Activated naive CD4-positive, alpha-beta T cell treated with anti-CD3 and anti-CD28 coated beads for 36 hours (primary cell): ENCODE measurements around the gene DPP4. TPM values are rescaled to one million over a fixed set of nuclear protein-coding genes. Genes with fewer than 3 reads are reported as not detected.
A peak's percentile ranks its signal among the peaks of the same experiment; 100 is the strongest.

ENCODE experiments used
- CTCF ChIA-PET: fragments of 350-600 bp; sonication (Branson Sonifier 250); formaldehyde crosslinking; loops from one replicate; lab custom pipeline; 2021; ENCODE audit warnings: antibody characterized with exemption; lab: Charles Lee
- DNase-seq: peaks from one replicate; pipeline ENCODE4 v3.0.0-alpha.2; 2020
- H3K27ac Mint-ChIP-seq: one replicate; pipeline ENCODE4 v1.8.0; 2021; ENCODE audit warnings: mild to moderate bottlenecking, mixed read lengths
- H3K27me3 Mint-ChIP-seq: one replicate; pipeline ENCODE4 v1.8.0; 2021; ENCODE audit warnings: low read depth, mixed read lengths
- H3K36me3 Mint-ChIP-seq: one replicate; pipeline ENCODE4 v1.8.0; 2021; ENCODE audit warnings: low read depth, mixed read lengths
- H3K4me1 Mint-ChIP-seq: one replicate; pipeline ENCODE4 v1.8.0; 2021; ENCODE audit warnings: low read depth, mixed read lengths
- H3K4me3 Mint-ChIP-seq: one replicate; pipeline ENCODE4 v1.8.0; 2021; ENCODE audit warnings: mild to moderate bottlenecking, moderate library complexity, mixed read lengths
- H3K9me3 Mint-ChIP-seq: one replicate; pipeline ENCODE4 v1.8.0; 2021; ENCODE audit warnings: mixed read lengths
- intact Hi-C: fragments of 100-400 bp; cut with micrococcal nuclease; formaldehyde crosslinking; loops from one replicate; pipeline ENCODE4 v1.15.1; 2023
- total RNA-seq, 2 experiments: library from RNA; stranded (reverse); gene quantifications; one replicate each; pipeline ENCODE4 v1.2.3, GENCODE V29; 2021

Gene DPP4
- total RNA-seq, 2 experiments from 2014 or later = 11.9 to 12.9 TPM

DNA sequence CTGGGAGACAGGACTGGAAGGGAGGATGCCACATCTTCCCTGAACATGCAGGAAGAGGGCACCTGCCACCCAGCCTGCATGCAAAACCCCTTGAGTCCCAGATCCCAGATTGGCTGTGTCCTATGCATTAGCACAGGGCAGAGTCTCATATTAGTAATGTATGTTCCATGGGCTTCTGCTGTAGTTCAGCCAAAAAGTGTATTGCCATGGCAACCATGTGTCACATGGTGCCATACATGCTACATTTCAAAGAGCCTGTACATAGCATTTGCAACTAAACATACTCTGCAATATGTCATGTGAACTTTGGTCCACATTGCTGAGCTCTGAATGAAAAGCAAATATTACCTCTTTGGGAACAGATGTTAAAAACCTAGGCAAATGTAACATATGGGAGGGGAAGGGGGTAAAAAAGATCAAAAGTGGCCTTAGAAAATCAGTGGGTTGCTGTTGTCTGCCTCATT, 78.4 kb downstream of the DPP4 start:
- CTCF ChIA-PET = interaction anchor here (0.7 to 1.6 kb wide), 10 partner anchors 9 to 130 kb away, joined by 3 to 11 read pairs (median 4); partner anchors contain the start of gene DPP4
- Mint-ChIP-seq H3K4me3 (peak overlapping the region; percentile 70), H3K36me3 (peaks cover 12% of the 10 kb centered on the region), H3K27me3 (no peaks in the 10 kb centered on the region), H3K9me3 (no peaks in the 10 kb centered on the region), H3K4me1 (peaks cover 53% of the 10 kb centered on the region), H3K27ac (peak overlapping the region; percentile 79)
- intact Hi-C loops = no loop called here
- DNase-seq = peak; percentile 43

DNA sequence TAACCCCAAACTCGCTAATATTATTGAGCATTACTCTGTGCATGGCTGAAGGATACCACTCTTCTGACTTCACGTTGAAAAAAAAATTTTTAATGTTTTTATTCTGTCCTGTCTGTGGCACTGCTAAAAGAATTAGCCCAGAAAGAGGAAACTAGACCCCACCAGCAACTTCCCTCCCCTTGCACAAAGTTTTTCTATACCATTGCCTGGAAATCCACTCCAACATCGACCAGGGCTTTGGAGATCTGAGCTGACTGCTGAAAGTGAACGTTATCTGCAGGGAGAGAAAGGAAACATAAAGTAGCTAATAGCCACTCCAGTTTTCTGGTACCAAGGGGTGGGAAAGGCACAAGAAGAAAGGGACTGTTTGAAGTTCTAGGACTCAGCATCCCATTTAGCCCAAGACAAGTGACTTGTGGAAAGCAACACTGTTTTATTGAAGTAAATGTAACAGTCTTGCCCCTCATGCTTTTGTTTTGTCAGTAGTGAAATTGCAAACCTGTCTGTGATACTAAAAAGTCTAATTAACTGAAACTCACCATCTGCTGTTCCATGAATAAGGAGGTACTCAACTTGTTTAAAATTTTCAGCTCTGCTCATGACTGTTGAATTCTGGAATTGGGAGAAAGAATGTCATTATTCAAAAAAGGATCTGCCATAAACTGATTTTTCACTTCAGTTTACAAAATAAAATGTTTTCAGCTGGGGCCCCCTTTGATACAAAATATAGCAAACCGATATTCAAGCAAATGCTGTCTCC, 79.1 kb downstream of the DPP4 start:
- Mint-ChIP-seq H3K4me3 (peak overlapping the region; percentile 70), H3K36me3 (peaks cover 9% of the 10 kb centered on the region), H3K27me3 (no peaks in the 10 kb centered on the region), H3K9me3 (no peaks in the 10 kb centered on the region), H3K27ac (peak overlapping the region; percentile 79), H3K4me1 (peaks cover 53% of the 10 kb centered on the region)
- CTCF ChIA-PET = interaction anchor here (0.8 to 1.6 kb wide), 5 partner anchors 10 to 128 kb away, joined by 3 to 7 read pairs (median 4); no protein-coding TSS in a partner anchor
- intact Hi-C loops = loop anchor here (5.0 kb wide), 2 partner anchors 127 to 322 kb away; partner anchors contain the start of gene IFIH1
- no peak for DNase-seq

DNA sequence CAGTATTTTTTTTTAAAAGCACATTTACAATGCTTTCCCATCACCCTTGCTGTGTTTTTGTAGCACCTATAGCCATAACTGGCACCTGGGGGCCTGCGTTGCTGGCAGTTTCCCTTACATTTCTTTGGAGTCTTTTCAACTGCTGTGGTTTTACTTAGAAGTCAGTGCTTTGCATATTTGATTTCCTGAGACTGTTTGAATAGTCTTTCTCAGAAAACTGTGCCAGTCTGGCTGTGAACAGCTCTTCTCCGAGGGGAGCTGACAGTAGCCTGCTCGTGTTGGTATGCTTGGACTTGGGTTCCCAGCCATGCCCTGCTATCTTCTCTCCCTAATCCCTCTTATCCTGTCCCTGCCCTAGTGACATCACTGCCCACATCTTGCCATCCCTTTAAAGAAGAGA, 81.5 kb downstream of the DPP4 start:
- H3K27ac Mint-ChIP-seq = peak overlapping the region; percentile 97
- H3K4me1 Mint-ChIP-seq = peaks cover 49% of the 10 kb centered on the region
- intact Hi-C loops = loop anchor here (1.0 to 5.0 kb wide), 10 partner anchors 11 to 325 kb away; partner anchors contain the start of gene IFIH1
- peak overlapping the region; percentile 78 for H3K4me3 Mint-ChIP-seq
- H3K27me3 Mint-ChIP-seq = no peaks in the 10 kb centered on the region
- H3K9me3 Mint-ChIP-seq = no peaks in the 10 kb centered on the region
- CTCF ChIA-PET = interaction anchor here (0.7 to 2.4 kb wide), 11 partner anchors 9 to 132 kb away, joined by 3 to 7 read pairs (median 4); partner anchors contain the start of gene DPP4
- peaks cover 4% of the 10 kb centered on the region for H3K36me3 Mint-ChIP-seq
- peak; percentile 80 for DNase-seq

DNA sequence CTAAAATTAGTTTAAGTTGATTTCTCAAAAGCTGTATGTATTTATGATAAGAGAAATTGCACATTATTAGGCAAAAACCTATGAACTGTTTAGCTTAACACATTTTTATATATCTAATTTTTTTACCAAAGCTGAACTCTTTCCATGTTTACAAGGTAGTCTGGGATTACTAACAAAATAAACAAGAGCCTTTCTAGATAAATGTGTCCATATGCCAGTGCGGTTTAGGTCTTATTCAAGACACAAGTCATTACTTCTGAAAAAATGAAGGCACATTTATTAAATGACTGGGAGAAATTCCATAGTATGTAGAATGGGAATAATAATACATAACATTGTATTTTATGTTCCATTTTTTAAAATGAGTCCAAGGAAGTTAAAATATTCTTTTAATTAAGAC, 82.0 kb downstream of the DPP4 start:
- DNase-seq = no peak
- peaks cover 4% of the 10 kb centered on the region for H3K36me3 Mint-ChIP-seq
- no peak overlapping the region for H3K4me3 Mint-ChIP-seq
- H3K27ac Mint-ChIP-seq = peak overlapping the region; percentile 97
- peaks cover 49% of the 10 kb centered on the region for H3K4me1 Mint-ChIP-seq
- no peaks in the 10 kb centered on the region for H3K9me3 Mint-ChIP-seq
- no peaks in the 10 kb centered on the region for H3K27me3 Mint-ChIP-seq
- CTCF ChIA-PET = interaction anchor here (0.7 to 2.4 kb wide), 9 partner anchors 10 to 132 kb away, joined by 3 to 7 read pairs (median 4); partner anchors contain the start of gene DPP4
- intact Hi-C loops = loop anchor here (1.0 to 5.0 kb wide), 10 partner anchors 11 to 325 kb away; partner anchors contain the start of gene IFIH1

DNA sequence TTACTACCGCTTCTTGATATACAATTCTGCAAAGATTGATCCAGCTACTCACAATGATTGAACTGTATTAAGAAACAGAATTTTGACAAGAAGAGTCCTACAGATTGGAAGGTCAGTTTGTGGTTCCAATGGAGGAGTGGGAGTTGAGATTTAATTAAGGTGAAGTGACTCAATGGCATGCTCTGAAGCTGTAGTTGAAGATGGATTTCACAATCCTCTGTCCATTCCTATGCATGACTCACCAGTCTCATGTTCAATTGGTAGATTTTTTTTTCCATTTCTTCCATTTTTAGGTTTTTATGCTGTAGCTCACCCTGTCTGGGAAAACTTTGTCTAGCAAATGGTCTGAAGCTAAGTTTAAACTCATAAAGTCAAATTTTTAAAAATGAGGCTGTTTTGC, 83.3 kb downstream of the DPP4 start:
- intact Hi-C loops = loop anchor here (5.0 kb wide), 2 partner anchors 132 to 327 kb away; partner anchors contain the start of gene IFIH1
- H3K27me3 Mint-ChIP-seq = no peaks in the 10 kb centered on the region
- peaks cover 4% of the 10 kb centered on the region for H3K36me3 Mint-ChIP-seq
- no peak for DNase-seq
- CTCF ChIA-PET = interaction anchor here (2.4 kb wide), 1 partner anchor 38 kb away, joined by 7 read pairs; no protein-coding TSS in a partner anchor
- peaks cover 41% of the 10 kb centered on the region for H3K4me1 Mint-ChIP-seq
- no peak overlapping the region for H3K27ac Mint-ChIP-seq
- H3K4me3 Mint-ChIP-seq = no peak overlapping the region
- H3K9me3 Mint-ChIP-seq = no peaks in the 10 kb centered on the region

DNA sequence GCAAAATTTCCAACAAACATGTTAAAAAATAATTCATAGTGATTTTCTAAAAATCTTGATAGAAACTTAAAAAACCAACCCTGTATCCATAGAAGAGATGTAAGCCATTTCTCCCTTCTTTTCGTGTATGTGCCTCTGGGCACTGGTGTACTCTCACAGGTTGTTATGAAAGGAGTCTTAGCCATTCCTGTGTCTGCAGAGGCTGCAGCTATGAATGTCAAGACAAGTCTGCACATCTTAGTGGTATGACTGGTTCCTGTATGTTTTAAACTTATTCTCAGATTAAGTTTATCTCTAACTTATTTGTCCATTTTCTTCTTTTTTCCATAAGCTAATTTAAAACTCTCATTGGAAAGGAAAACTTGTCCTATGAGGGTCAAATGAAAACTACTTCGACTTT, 84.0 kb downstream of the DPP4 start:
- H3K9me3 Mint-ChIP-seq = no peaks in the 10 kb centered on the region
- H3K27me3 Mint-ChIP-seq = no peaks in the 10 kb centered on the region
- peaks cover 34% of the 10 kb centered on the region for H3K4me1 Mint-ChIP-seq
- no peak for DNase-seq
- no peak overlapping the region for H3K4me3 Mint-ChIP-seq
- peaks cover 4% of the 10 kb centered on the region for H3K36me3 Mint-ChIP-seq
- CTCF ChIA-PET = no interaction called here
- H3K27ac Mint-ChIP-seq = no peak overlapping the region
- intact Hi-C loops = loop anchor here (5.0 kb wide), 2 partner anchors 132 to 327 kb away; partner anchors contain the start of gene IFIH1

DNA sequence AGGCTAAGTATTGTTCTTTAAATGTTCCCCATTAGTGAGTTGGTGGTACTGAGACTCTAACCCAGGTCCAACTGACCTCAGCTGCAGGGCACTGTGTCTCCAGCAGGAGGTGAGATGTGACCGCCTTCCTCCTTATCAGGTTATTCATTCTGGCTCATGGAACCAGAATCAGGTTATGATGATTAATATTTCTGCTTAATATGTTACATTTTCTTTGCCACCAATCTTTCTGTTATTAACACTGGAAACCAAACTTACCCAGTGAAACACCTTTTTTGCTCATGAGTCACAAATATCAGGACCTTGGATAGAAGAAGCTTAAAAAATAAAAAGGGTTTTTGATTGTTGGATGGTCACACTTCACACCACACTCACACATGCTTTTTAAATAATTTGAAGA, 85.4 kb downstream of the DPP4 start:
- Mint-ChIP-seq H3K27ac (no peak overlapping the region), H3K9me3 (no peaks in the 10 kb centered on the region), H3K27me3 (no peaks in the 10 kb centered on the region), H3K4me3 (no peak overlapping the region), H3K4me1 (peaks cover 21% of the 10 kb centered on the region), H3K36me3 (peaks cover 4% of the 10 kb centered on the region)
- intact Hi-C loops = no loop called here
- DNase-seq = no peak
- CTCF ChIA-PET = interaction anchor here (0.8 kb wide), 1 partner anchor 35 kb away, joined by 4 read pairs; no protein-coding TSS in a partner anchor

DNA sequence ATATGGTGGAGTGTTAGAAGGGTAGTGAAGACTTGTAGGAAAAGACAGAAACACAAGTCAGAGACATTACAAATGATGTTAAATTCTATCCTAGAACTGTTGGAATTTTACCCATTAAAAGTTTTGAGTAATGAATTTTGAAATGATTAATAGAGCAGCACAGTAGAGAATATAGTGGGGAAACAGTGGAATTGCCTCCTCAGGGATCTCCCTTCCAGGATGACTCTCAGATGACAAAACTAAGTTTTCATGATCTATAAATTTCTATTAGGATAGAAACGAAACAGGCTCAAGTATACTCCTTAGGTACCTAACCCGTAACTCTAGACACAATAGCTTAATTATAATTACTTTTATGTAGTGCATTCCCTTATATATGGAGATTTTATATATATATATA, 86.7 kb downstream of the DPP4 start:
- Mint-ChIP-seq H3K4me1 (peaks cover 12% of the 10 kb centered on the region), H3K27ac (no peak overlapping the region), H3K27me3 (no peaks in the 10 kb centered on the region), H3K9me3 (no peaks in the 10 kb centered on the region), H3K4me3 (no peak overlapping the region), H3K36me3 (peaks cover 4% of the 10 kb centered on the region)
- DNase-seq = no peak
- CTCF ChIA-PET = interaction anchor here (0.6 kb wide), 1 partner anchor 25 kb away, joined by 3 read pairs; no protein-coding TSS in a partner anchor
- intact Hi-C loops = no loop called here

DNA sequence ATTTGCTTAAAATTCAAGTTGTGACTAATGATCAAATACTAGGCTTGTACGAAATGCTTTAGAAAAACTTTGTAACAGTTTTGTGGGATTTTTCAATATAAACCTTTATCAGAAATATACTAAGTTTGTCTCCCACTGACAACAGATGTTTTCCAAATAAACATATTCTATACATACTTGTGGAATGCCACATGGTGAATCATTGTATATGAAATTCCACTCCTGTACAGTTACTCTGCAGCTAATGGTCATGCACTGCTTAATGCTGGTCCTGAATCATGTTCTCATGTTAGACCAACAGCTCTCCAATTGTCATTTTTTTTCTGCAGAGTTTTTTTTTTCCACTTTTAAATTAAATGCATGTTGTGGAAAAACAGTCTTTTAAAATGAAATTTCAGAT, 90.1 kb downstream of the DPP4 start:
- H3K4me1 Mint-ChIP-seq = peaks cover 18% of the 10 kb centered on the region

DNA sequence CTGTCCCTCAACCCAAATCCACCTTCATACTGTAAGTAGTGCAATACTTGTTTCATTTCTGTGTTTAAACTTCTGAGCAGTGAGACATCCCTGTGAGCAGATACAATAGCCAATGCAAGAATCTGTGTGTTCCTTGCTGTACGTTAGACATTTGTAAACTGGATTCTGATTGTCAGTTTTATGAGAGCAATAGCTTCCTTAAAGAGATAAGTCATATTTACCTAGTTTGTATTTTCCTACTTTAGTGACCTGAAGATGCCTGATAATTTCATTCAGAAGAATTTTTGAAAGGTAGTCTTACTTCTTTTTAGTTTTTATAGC, 90.7 kb downstream of the DPP4 start:
- CTCF ChIA-PET = interaction anchor here (0.6 kb wide), 1 partner anchor 34 kb away, joined by 3 read pairs; no protein-coding TSS in a partner anchor
- no peak for DNase-seq
- no peak overlapping the region for H3K4me3 Mint-ChIP-seq
- no peaks in the 10 kb centered on the region for H3K27me3 Mint-ChIP-seq
- no peaks in the 10 kb centered on the region for H3K9me3 Mint-ChIP-seq
- H3K27ac Mint-ChIP-seq = no peak overlapping the region
- intact Hi-C loops = no loop called here
- H3K36me3 Mint-ChIP-seq = no peaks in the 10 kb centered on the region
- peaks cover 18% of the 10 kb centered on the region for H3K4me1 Mint-ChIP-seq

More for the DNA sequence above, 90.1 kb downstream of the DPP4 start:
- no peaks in the 10 kb centered on the region for H3K9me3 Mint-ChIP-seq
- no peak for DNase-seq
- H3K36me3 Mint-ChIP-seq = no peaks in the 10 kb centered on the region
- intact Hi-C loops = no loop called here
- CTCF ChIA-PET = interaction anchor here (0.6 kb wide), 3 partner anchors 17 to 1193 kb away, joined by 3 to 4 read pairs (median 3); no protein-coding TSS in a partner anchor
- H3K27me3 Mint-ChIP-seq = no peaks in the 10 kb centered on the region
- H3K4me3 Mint-ChIP-seq = no peak overlapping the region
- H3K27ac Mint-ChIP-seq = no peak overlapping the region

DNA sequence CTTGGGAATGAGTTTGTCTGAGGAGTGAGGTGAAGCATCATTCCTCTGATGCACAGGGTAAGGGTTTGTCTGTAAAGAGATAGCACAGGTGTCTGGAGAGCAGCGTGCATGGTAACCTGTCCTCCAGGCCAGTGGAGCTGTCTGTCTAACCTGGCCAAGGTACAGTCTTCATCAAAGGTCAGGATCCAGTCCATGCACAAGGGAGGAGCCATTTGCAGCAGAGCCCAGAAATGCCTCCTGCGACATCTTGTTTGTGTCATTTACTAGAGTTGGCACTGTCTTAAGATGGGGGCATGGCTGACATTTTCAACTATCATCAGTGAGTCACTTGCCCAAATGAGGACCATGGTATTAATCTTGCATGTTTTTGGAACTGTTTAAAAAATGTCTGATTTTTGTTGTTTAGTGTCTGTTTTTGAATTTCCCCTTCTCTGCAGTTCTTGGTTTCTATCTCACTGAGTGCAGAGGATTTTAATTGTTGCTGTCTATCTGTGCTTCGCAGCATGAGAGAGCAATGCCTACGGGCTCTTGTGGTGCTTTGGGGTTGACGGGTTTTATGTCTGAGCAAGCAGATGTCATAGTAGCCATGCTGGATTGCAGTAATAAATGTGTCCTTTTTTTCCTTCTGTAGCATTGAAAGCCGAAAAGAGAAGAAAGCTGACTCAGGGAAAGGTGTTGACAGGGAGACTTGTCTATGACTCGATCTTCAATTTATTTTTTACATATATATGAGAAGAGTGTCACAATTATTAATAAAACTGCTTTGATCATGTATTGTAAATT, 91.3 kb downstream of the DPP4 start:
- Mint-ChIP-seq H3K9me3 (no peaks in the 10 kb centered on the region), H3K36me3 (no peaks in the 10 kb centered on the region), H3K4me1 (peaks cover 19% of the 10 kb centered on the region), H3K27ac (no peak overlapping the region), H3K4me3 (no peak overlapping the region), H3K27me3 (no peaks in the 10 kb centered on the region)
- intact Hi-C loops = no loop called here
- no peak for DNase-seq
- CTCF ChIA-PET = interaction anchor here (1.5 kb wide), 1 partner anchor 10 kb away, joined by 7 read pairs; no protein-coding TSS in a partner anchor
